ENCODE measurements around the gene SASS6.

The SASS6 gene

GRCh38 chr1:100132566-100133477, at the start of gene SASS6, which contains the start of gene TRMT13:
TSS of gene SASS6 (minus strand) at chr1:100132930. CDS start at chr1:100132814, 116 bp downstream.
TSS of gene TRMT13 (plus strand) at chr1:100133163. CDS start at chr1:100133169, 6 bp downstream.
- DNase-seq (ENCODE audit: low read depth, low spot score): peak; percentile 92
- H3K27ac ChIP-seq: peak within 1 kb of the TSS; percentile 55; the same call in 1 of the 2 replicates
- H3K4me3 ChIP-seq: peak within 1 kb of the TSS; percentile 99
- peak within 1 kb of the TSS; percentile 95 for H3K9ac ChIP-seq (ENCODE audit: insufficient read length)
- TF ChIP-seq POLR2AphosphoS5 (IDR thresholded peaks at IDR 0.05; ENCODE audit: borderline replicate concordance, low read depth, low read length) (peak; percentile 91), EZH2 (IDR thresholded peaks at IDR 0.05) (no peak), FOXP2 (optimal IDR thresholded peaks at IDR 0.05; ENCODE audit: control extremely low read depth, extremely low read length, insufficient read depth) (no peak)
- H3K36me3 ChIP-seq (ENCODE audit: insufficient read depth, low read length): peaks cover 14% of the 10 kb centered on the region
- no peaks in the 10 kb centered on the region for H3K9me3 ChIP-seq (ENCODE audit: low read depth, low read length)

- Histone ChIP-seq H3K4me3 (no peak within 1 kb of the TSS), H3K9me3 (ENCODE audit: low read depth, low read length) (no peaks in the 10 kb centered on the region), H3K36me3 (ENCODE audit: insufficient read depth, low read length) (no peaks in the 10 kb centered on the region), H3K9ac (ENCODE audit: insufficient read length) (no peak within 1 kb of the TSS), H3K27ac (no peak within 1 kb of the TSS)
- no peak for DNase-seq (ENCODE audit: low read depth, low spot score)
- TF ChIP-seq EZH2 (IDR thresholded peaks at IDR 0.05) (no peak), FOXP2 (optimal IDR thresholded peaks at IDR 0.05; ENCODE audit: control extremely low read depth, extremely low read length, insufficient read depth) (no peak), POLR2AphosphoS5 (IDR thresholded peaks at IDR 0.05; ENCODE audit: borderline replicate concordance, low read depth, low read length) (no peak)
These were observed 45.4 kb upstream of the SASS6 start, which contains the start of gene LRRC39 for GRCh38 chr1:100178091-100178490. TSS of gene LRRC39 (minus strand) at chr1:100178256. CDS start at chr1:100168516, 9,740 bp downstream.

- no peaks in the 10 kb centered on the region for H3K9me3 ChIP-seq (ENCODE audit: low read depth, low read length)
- H3K27ac ChIP-seq: no peak overlapping the region
These were observed 44.7 kb upstream of the SASS6 start for GRCh38 chr1:100177295-100178041.

GRCh38 chr1:100168051-100168450, 35.3 kb upstream of the SASS6 start:
- Histone ChIP-seq H3K9me3 (ENCODE audit: low read depth, low read length) (no peaks in the 10 kb centered on the region), H3K4me3 (no peak overlapping the region), H3K27ac (no peak overlapping the region), H3K9ac (ENCODE audit: insufficient read length) (no peak overlapping the region), H3K36me3 (ENCODE audit: insufficient read depth, low read length) (no peaks in the 10 kb centered on the region)
- DNase-seq (ENCODE audit: low read depth, low spot score): no peak
- TF ChIP-seq FOXP2 (optimal IDR thresholded peaks at IDR 0.05; ENCODE audit: control extremely low read depth, extremely low read length, insufficient read depth): no peak
- no peak for TF ChIP-seq EZH2 (IDR thresholded peaks at IDR 0.05)
- TF ChIP-seq POLR2AphosphoS5 (IDR thresholded peaks at IDR 0.05; ENCODE audit: borderline replicate concordance, low read depth, low read length): no peak

More at GRCh38 chr1:100177295-100178041, 44.7 kb upstream of the SASS6 start:
- TF ChIP-seq FOXP2 (optimal IDR thresholded peaks at IDR 0.05; ENCODE audit: control extremely low read depth, extremely low read length, insufficient read depth): no peak
- no peak for TF ChIP-seq POLR2AphosphoS5 (IDR thresholded peaks at IDR 0.05; ENCODE audit: borderline replicate concordance, low read depth, low read length)
- TF ChIP-seq EZH2 (IDR thresholded peaks at IDR 0.05): no peak
- no peak overlapping the region for H3K4me3 ChIP-seq
- no peak overlapping the region for H3K9ac ChIP-seq (ENCODE audit: insufficient read length)
- H3K36me3 ChIP-seq (ENCODE audit: insufficient read depth, low read length): no peaks in the 10 kb centered on the region
- DNase-seq (ENCODE audit: low read depth, low spot score): no peak

GRCh38 chr1:100164702-100165101, 32.0 kb upstream of the SASS6 start:
- Histone ChIP-seq H3K9me3 (ENCODE audit: low read depth, low read length) (no peaks in the 10 kb centered on the region), H3K9ac (ENCODE audit: insufficient read length) (no peak overlapping the region), H3K36me3 (ENCODE audit: insufficient read depth, low read length) (no peaks in the 10 kb centered on the region), H3K4me3 (no peak overlapping the region), H3K27ac (no peak overlapping the region)
- TF ChIP-seq FOXP2 (optimal IDR thresholded peaks at IDR 0.05; ENCODE audit: control extremely low read depth, extremely low read length, insufficient read depth): no peak
- no peak for TF ChIP-seq EZH2 (IDR thresholded peaks at IDR 0.05)
- TF ChIP-seq POLR2AphosphoS5 (IDR thresholded peaks at IDR 0.05; ENCODE audit: borderline replicate concordance, low read depth, low read length): no peak
- DNase-seq (ENCODE audit: low read depth, low spot score): no peak

- H3K36me3 ChIP-seq (ENCODE audit: insufficient read depth, low read length): no peaks in the 10 kb centered on the region
- no peak for DNase-seq (ENCODE audit: low read depth, low spot score)
These were observed 31.5 kb upstream of the SASS6 start for GRCh38 chr1:100164216-100164615.

GRCh38 chr1:100162881-100163280, 30.2 kb upstream of the SASS6 start:
- DNase-seq (ENCODE audit: low read depth, low spot score): no peak
- H3K36me3 ChIP-seq (ENCODE audit: insufficient read depth, low read length): no peaks in the 10 kb centered on the region
- H3K27ac ChIP-seq: no peak overlapping the region
- no peak overlapping the region for H3K9ac ChIP-seq (ENCODE audit: insufficient read length)
- no peak for TF ChIP-seq FOXP2 (optimal IDR thresholded peaks at IDR 0.05; ENCODE audit: control extremely low read depth, extremely low read length, insufficient read depth)
- no peak for TF ChIP-seq EZH2 (IDR thresholded peaks at IDR 0.05)
- no peak for TF ChIP-seq POLR2AphosphoS5 (IDR thresholded peaks at IDR 0.05; ENCODE audit: borderline replicate concordance, low read depth, low read length)
- no peak overlapping the region for H3K4me3 ChIP-seq
- no peaks in the 10 kb centered on the region for H3K9me3 ChIP-seq (ENCODE audit: low read depth, low read length)

More at GRCh38 chr1:100164216-100164615, 31.5 kb upstream of the SASS6 start:
- Histone ChIP-seq H3K4me3 (no peak overlapping the region), H3K27ac (no peak overlapping the region), H3K9ac (ENCODE audit: insufficient read length) (no peak overlapping the region), H3K9me3 (ENCODE audit: low read depth, low read length) (no peaks in the 10 kb centered on the region)
- TF ChIP-seq FOXP2 (optimal IDR thresholded peaks at IDR 0.05; ENCODE audit: control extremely low read depth, extremely low read length, insufficient read depth): no peak
- no peak for TF ChIP-seq POLR2AphosphoS5 (IDR thresholded peaks at IDR 0.05; ENCODE audit: borderline replicate concordance, low read depth, low read length)
- no peak for TF ChIP-seq EZH2 (IDR thresholded peaks at IDR 0.05)

- TF ChIP-seq FOXP2 (optimal IDR thresholded peaks at IDR 0.05; ENCODE audit: control extremely low read depth, extremely low read length, insufficient read depth): no peak
- no peak for TF ChIP-seq POLR2AphosphoS5 (IDR thresholded peaks at IDR 0.05; ENCODE audit: borderline replicate concordance, low read depth, low read length)
- no peak for TF ChIP-seq EZH2 (IDR thresholded peaks at IDR 0.05)
- H3K36me3 ChIP-seq (ENCODE audit: insufficient read depth, low read length): peaks cover 25% of the 10 kb centered on the region
- no peak overlapping the region for H3K27ac ChIP-seq
- H3K4me3 ChIP-seq: no peak overlapping the region
- H3K9ac ChIP-seq (ENCODE audit: insufficient read length): no peak overlapping the region
- no peaks in the 10 kb centered on the region for H3K9me3 ChIP-seq (ENCODE audit: low read depth, low read length)
- no peak for DNase-seq (ENCODE audit: low read depth, low spot score)
These were observed 19.5 kb upstream of the SASS6 start for GRCh38 chr1:100152271-100152670.
